ENCODE measurements around the gene GRID2IP. TPM values are rescaled to one million over a fixed set of nuclear protein-coding genes. Genes with fewer than 3 reads are reported as not detected.

GRID2IP gene
- total and polyA plus RNA-seq, 2 of the 13 experiments (the other 11 are each of a cell fraction or from before 2014, with no cell fraction given), result 0.03 TPM; not detected in 1

DNA sequence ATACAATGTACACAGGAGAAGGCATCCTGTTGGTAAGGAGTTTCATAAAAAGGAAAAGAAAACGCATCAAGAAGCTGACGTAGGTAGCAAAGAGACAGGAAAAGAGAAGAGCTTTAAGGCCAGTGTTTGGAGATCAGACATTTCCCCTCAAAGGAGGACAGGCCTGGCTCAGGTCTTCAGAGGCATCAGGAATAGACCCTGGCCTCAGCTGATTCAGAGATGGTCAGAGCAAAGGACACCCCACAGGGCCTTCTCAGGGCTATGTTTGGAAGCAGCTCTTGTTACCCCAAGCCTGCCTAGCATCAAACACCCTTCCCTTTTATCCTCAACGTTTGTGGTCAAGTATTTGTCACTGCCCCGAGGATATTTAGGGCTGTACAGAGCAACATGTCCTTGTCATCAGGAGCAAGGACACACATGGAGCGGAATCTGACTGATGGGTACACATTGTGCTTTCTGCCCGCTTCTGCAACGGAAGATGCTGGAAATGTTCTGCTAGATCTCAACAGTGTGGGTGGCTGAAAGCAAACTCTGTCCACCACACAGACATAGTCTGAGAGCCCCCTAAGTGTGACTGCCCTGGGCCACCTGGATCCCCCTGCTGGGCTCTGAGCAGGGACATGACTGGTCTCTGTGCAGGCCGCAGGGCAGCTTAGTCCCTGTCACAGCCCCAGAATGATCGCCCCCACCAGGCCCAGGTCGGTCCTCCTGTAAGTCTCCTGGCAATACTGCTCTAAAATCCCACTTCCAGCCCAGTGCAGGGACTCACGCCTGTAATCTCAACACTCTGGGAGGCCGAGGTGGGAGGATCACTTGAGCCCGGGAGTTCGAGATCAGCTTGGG lies 25.0 kb upstream of the GRID2IP start (continued):
- TF ChIP-seq, protein P1, sequence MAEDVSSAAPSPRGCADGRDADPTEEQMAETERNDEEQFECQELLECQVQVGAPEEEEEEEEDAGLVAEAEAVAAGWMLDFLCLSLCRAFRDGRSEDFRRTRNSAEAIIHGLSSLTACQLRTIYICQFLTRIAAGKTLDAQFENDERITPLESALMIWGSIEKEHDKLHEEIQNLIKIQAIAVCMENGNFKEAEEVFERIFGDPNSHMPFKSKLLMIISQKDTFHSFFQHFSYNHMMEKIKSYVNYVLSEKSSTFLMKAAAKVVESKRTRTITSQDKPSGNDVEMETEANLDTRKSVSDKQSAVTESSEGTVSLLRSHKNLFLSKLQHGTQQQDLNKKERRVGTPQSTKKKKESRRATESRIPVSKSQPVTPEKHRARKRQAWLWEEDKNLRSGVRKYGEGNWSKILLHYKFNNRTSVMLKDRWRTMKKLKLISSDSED (CRISPR knock-in tag; IDR thresholded peaks at IDR 0.05), result no peak
- TF ChIP-seq ZNF510 (CRISPR knock-in tag; IDR thresholded peaks at IDR 0.05; ENCODE audit: low read depth) (0 out of 2 replicates have a peak, but pooled peaks have one; percentile 29), ZNF605 (CRISPR knock-in tag; IDR thresholded peaks at IDR 0.05) (peak; percentile 60), FOXM1 (CRISPR knock-in tag; IDR thresholded peaks at IDR 0.05) (no peak), ZNF331 (CRISPR knock-in tag; IDR thresholded peaks at IDR 0.05) (no peak), PAF1 (CRISPR knock-in tag; IDR thresholded peaks at IDR 0.05) (no peak), PHF8 (CRISPR knock-in tag; IDR thresholded peaks at IDR 0.05) (no peak), ZNF598 (CRISPR knock-in tag; IDR thresholded peaks at IDR 0.05; ENCODE audit: borderline replicate concordance) (no peak), TOPORS (CRISPR knock-in tag; IDR thresholded peaks at IDR 0.05) (no peak), KLF11 (CRISPR knock-in tag; IDR thresholded peaks at IDR 0.05) (no peak), ZNF546 (CRISPR knock-in tag; conservative IDR thresholded peaks at IDR 0.05) (no peak), ZNF3 (CRISPR knock-in tag; IDR thresholded peaks at IDR 0.05) (no peak)
- TF ChIP-seq, protein P2, sequence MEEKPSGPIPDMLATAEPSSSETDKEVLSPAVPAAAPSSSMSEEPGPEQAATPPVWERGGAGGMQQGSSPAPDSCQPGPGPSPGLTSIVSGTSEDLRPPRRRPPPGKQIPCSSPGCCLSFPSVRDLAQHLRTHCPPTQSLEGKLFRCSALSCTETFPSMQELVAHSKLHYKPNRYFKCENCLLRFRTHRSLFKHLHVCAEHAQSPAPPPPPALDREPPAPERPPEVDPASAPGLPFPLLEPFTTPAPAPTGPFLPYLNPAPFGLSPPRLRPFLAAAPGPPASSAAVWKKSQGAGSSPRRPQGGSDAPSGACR (CRISPR knock-in tag; IDR thresholded peaks at IDR 0.05), result no peak
- TF ChIP-seq, protein P3, sequence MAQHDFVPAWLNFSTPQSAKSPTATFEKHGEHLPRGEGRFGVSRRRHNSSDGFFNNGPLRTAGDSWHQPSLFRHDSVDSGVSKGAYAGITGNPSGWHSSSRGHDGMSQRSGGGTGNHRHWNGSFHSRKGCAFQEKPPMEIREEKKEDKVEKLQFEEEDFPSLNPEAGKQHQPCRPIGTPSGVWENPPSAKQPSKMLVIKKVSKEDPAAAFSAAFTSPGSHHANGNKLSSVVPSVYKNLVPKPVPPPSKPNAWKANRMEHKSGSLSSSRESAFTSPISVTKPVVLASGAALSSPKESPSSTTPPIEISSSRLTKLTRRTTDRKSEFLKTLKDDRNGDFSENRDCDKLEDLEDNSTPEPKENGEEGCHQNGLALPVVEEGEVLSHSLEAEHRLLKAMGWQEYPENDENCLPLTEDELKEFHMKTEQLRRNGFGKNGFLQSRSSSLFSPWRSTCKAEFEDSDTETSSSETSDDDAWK (CRISPR knock-in tag; IDR thresholded peaks at IDR 0.05), result no peak
- TF ChIP-seq, protein P4, sequence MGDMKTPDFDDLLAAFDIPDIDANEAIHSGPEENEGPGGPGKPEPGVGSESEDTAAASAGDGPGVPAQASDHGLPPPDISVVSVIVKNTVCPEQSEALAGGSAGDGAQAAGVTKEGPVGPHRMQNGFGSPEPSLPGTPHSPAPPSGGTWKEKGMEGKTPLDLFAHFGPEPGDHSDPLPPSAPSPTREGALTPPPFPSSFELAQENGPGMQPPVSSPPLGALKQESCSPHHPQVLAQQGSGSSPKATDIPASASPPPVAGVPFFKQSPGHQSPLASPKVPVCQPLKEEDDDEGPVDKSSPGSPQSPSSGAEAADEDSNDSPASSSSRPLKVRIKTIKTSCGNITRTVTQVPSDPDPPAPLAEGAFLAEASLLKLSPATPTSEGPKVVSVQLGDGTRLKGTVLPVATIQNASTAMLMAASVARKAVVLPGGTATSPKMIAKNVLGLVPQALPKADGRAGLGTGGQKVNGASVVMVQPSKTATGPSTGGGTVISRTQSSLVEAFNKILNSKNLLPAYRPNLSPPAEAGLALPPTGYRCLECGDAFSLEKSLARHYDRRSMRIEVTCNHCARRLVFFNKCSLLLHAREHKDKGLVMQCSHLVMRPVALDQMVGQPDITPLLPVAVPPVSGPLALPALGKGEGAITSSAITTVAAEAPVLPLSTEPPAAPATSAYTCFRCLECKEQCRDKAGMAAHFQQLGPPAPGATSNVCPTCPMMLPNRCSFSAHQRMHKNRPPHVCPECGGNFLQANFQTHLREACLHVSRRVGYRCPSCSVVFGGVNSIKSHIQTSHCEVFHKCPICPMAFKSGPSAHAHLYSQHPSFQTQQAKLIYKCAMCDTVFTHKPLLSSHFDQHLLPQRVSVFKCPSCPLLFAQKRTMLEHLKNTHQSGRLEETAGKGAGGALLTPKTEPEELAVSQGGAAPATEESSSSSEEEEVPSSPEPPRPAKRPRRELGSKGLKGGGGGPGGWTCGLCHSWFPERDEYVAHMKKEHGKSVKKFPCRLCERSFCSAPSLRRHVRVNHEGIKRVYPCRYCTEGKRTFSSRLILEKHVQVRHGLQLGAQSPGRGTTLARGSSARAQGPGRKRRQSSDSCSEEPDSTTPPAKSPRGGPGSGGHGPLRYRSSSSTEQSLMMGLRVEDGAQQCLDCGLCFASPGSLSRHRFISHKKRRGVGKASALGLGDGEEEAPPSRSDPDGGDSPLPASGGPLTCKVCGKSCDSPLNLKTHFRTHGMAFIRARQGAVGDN (CRISPR knock-in tag; IDR thresholded peaks at IDR 0.05), result peak; percentile 55
- TF ChIP-seq, protein P5, sequence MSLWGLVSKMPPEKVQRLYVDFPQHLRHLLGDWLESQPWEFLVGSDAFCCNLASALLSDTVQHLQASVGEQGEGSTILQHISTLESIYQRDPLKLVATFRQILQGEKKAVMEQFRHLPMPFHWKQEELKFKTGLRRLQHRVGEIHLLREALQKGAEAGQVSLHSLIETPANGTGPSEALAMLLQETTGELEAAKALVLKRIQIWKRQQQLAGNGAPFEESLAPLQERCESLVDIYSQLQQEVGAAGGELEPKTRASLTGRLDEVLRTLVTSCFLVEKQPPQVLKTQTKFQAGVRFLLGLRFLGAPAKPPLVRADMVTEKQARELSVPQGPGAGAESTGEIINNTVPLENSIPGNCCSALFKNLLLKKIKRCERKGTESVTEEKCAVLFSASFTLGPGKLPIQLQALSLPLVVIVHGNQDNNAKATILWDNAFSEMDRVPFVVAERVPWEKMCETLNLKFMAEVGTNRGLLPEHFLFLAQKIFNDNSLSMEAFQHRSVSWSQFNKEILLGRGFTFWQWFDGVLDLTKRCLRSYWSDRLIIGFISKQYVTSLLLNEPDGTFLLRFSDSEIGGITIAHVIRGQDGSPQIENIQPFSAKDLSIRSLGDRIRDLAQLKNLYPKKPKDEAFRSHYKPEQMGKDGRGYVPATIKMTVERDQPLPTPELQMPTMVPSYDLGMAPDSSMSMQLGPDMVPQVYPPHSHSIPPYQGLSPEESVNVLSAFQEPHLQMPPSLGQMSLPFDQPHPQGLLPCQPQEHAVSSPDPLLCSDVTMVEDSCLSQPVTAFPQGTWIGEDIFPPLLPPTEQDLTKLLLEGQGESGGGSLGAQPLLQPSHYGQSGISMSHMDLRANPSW (CRISPR knock-in tag; IDR thresholded peaks at IDR 0.05; ENCODE audit: borderline replicate concordance), result no peak
- TF ChIP-seq, protein P6, sequence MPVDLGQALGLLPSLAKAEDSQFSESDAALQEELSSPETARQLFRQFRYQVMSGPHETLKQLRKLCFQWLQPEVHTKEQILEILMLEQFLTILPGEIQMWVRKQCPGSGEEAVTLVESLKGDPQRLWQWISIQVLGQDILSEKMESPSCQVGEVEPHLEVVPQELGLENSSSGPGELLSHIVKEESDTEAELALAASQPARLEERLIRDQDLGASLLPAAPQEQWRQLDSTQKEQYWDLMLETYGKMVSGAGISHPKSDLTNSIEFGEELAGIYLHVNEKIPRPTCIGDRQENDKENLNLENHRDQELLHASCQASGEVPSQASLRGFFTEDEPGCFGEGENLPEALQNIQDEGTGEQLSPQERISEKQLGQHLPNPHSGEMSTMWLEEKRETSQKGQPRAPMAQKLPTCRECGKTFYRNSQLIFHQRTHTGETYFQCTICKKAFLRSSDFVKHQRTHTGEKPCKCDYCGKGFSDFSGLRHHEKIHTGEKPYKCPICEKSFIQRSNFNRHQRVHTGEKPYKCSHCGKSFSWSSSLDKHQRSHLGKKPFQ (CRISPR knock-in tag; IDR thresholded peaks at IDR 0.05; ENCODE audit: insufficient replicate concordance), result no peak
